HG03060 (cell line): ENCODE data around the gene TSR1.

ENCODE experiments used
- ATAC-seq: cut with Tn5 transposase; IDR thresholded peaks from one replicate; pipeline ENCODE4 v1.9.1; 2021; ENCODE audit warnings: low read depth, moderate number of reproducible peaks; ENCODE audit not compliant: unreplicated experiment

TSR1 gene

DNA sequence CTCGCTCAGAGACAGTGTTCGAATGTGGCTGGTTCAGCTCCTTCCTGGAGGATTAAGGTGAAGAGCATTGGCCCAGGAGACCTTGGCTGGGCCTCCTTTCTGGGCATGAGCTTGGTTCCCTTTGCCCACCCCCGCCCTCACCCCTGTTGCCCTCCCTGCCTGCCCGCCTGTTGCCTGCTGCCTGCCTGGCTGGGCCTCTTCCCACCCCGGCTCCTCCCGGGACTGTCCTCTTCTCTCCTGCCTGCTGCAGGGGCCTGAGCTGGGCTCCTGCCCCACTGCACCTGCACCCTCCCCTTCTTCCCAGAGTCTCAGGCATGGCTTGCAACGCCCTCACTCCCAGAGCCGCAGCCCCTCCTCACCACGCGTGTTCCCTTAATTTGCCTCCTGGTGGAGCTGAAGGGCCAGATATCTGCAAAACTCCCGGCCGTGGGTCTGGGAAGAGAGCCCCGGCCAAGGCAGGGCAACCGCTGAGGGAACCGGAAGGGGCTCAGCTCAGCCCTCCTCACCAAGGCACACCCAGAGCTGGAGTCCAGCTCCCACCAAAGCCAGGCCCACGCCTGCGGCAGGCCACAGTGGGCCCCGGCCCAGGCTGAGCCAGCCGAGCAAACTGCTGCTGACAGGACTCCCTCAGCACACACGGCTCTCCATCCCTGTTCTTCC lies 33.4 kb upstream of the TSR1 start:
- no peak for ATAC-seq

DNA sequence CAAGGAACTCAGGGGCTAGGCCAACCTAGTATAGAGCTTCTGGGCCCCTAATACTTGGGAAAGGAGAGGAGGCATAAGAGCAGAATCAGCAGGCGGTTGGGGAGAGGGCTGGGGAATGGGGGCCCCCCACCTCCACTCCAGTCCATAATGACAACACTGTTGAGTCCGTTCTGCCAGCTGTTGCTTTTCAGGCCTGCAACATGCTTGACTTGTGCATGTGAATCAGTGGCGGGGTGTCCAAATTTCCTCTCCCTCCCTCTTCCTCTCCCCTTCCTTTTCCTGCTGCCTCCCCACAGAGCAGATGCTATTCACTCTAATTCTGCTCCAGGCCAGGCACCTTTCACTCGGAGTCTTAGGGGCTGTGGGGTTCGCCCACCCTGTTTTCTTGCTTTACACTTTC lies 32.8 kb upstream of the TSR1 start:
- ATAC-seq, result no peak

DNA sequence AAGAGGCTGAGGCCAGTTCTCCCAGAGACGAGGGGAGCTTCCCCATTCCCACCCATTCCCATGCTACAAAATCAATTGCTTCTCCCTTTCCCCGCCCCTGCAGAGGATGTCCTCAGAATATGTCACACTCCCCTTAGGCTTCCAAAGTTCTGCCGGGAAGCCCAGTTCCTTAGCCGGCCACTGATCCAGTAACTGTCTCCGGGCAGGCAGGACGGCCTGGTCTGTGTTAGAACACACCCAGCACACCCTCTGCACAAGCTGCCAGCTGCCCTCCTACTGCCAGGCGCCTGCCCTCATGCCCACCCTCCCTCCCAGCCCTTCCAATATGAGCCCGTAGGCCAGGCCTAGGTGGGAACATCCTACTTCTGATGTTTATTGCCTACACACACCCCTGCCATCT lies 32.1 kb upstream of the TSR1 start:
- no peak for ATAC-seq

DNA sequence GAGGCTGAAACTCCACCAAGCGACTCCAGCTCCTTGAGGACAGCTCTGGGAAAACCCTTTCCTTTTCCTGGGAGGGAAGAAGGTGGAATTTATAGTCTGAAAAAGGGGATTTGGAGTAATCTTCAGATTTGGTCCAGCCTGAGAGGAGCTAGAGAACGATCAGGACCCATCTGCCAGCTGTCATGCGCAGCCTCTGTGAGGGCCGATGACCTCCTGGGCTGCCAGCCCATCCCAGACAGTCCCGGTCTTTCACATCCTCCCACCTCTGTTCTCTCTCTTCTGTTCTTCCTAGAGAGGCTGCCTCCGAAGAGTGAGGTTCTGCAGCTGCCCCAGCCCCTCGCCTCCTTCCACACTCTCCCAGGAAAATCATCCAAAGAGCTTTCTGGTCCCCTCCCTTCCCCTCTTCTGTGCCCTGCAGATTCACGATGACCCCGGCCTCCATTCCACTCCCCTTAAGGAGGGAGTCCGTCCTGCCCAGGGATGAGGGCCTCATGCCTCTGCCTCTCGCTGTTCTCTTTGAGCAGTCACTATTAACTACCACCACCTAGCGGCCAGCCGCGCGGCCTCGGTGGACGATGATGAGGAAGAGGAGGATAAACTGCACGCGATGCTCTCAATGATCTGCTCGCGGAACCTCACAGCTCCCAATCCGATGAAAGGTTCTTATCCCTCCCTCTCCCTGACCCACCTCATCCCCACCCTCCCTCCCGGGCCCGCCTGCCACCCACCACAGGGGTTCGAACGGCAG lies 30.7 kb upstream of the TSR1 start:
- ATAC-seq, result no peak

DNA sequence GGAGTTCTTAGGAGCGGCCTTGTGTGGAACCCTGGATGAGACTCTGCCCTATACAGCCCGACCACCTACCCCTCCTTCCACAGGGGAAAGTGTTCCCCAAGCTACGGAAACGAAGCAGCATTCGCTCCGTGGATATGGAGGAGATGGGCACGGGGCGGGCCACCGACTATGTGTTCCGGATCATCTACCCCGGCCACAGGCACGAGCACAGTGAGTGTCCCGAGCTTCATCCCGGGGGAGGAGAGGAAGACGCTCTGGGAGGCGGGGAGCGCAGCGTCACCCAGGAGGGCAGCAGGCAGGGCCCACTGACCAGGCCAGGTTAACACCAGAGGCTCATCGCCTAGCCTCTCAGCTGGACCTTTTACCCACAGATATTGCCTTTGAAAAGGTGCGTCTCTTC lies 28.9 kb upstream of the TSR1 start:
- ATAC-seq, result no peak

DNA sequence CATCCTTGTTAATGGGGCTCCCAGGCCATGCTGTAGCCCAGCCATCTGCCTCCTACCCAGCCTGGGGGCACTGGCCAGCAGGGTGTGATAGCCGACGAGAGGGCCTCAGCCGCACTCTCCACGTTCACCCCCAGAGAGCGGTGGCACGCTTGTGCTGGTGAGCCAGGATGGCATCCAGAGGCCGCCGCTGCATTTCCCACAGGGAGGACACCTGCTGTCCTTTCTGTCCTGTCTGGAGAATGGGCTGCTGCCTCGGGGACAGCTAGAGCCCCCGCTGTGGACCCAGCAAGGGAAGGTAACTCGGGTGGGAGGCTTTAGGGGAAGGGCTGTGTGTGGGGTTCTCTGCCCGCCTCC lies 28.5 kb upstream of the TSR1 start:
- no peak for ATAC-seq

DNA sequence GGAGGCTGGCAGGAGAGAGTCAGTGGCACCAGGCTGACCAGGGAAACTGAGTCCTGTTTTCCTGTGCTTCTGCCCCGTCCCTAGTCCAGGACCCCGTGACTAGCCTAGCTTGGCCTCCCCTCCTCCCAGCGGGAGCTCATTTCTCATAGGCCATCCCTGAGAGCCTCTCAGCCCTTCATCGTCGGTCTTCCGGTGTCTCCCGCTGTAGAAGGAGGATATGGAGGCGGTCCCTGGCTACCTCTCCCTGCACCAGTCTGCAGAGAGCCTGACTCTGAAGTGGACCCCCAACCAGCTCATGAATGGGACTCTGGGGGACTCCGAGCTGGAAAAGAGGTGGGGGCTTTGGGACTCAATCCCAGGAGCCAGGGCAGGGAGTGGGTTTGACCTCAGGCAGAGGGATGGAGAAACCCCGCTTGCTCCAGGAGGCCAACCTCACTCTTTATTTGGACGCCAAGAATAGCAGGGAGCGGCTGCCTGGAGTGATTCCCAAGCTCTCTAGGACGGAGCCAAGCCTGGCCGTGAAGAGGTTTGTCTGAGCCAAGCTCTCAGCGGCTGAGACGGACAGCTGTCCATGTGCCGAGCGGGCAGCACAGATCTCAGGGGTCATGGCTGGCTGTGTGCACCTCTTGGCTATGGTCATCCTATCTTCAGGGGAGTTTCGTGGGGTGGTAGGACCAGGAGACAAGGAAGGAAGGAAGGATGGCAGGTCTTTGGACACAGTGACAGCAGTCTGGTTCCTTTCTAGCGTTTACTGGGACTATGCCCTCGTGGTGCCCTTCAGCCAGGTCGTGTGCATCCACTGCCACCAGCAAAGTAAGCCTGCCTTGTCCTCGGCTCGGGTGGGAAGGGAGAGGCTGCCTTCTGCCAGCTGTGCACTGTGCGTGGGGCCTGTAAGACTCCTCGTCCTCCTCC lies 27.9 kb upstream of the TSR1 start:
- ATAC-seq, result no peak

DNA sequence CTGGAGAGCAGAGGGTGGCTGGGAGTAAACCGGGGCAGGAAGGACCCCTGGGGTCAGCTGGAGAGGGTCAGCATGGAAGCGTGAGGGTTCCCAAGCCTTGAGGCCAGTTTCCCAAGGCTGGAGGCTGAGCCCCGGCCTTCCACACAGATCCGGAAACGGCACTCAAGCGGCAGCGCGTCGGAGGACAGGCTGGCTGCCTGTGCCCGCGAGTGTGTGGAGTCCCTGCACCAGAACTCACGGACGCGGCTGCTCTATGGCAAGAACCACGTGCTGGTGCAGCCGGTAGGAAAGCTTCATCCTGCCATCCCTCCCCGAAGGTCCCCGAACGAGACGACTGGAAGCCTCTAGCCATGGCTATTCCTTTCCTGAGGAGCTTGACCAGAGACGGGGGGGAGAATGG lies 27.1 kb upstream of the TSR1 start:
- ATAC-seq, result no peak

DNA sequence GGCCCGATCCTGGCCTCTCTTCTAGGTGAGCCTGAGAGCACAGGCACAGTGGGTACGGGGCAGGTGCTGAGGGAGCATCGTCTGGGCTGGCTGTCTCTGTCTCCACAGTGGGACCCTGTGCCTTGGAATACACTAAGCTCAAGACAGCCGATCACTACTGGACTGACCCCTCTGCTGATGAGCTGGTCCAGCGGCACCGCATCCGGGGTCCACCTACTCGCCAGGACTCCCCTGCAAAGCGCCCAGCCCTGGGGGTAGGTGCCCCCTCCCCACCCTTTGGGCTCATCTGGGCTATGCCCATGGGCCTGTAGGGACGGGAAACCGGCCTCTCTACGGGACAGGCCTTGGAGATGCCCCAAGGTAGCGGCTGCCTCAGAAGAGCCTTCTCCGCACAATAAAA lies 26.6 kb upstream of the TSR1 start:
- ATAC-seq, result no peak

DNA sequence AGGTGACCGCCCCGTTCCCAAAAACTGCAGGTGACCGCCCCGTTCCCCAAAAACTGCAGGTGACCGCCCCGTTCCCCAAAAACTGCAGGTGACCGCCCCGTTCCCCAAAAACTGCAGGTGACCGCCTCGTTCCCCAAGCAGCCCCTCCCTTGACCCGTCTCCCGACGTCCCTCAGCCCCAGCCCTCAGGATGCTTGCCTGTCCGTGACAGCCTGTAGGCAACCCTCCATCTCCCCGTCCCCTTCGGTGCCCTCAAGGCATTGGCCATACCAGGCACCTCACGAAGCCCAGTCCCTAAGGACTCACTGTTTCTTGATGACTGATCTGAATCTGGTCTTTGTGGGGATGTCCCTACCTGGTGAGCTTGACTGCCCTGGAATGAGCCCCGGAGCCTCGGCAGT lies 26.2 kb upstream of the TSR1 start:
- no peak for ATAC-seq

DNA sequence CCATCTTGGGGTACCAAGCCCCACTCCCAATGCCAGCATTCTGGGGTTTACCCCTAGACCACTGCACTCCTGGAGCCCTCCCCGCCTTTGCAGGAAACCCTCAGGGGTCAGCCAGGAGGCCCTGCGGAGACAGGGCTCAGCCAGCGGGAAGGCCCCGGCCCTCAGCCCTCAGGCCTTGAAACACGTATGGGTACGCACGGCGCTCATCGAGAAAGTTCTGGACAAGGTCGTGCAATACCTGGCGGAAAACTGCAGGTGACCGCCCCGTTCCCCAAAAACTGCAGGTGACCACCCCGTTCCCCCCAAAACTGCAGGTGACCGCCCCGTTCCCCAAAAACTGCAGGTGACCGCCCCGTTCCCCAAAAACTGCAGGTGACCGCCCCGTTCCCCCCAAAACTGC lies 25.8 kb upstream of the TSR1 start:
- no peak for ATAC-seq

DNA sequence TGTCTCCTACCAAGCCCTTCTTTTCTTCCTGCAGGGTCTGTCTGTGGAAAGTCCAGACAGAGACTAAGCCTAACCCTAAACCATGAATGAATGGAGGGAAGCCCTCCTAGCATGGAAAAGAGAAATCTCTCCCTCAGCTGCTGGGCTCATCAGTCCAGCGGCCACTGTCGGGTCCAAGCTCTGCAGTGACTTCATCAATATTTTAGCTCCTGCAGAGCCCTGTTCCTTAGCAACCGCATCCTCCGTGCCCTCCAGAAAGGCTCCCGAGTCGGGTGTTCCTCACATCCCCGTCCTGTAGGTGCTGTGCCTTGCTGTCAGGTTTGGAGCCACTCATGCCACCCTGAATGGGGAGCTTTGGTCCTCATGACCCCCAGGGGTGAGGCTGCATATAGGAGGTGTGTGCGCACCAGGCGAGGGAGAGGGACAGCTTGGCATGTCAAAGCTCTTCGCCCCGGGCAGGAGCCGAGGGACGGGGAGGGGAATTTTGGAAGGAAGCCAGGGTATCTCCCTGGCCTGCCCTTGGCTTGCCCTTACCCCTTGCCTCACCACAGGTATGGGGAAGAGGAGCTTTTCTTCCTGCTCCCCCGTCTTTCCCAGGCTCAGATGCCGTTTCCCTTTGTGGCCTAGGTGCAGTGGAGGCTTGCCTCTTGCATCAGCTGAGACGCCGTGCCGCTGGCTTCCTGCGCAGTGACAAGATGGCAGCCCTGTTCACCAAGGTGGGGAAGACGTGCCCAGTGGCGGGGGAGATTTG lies 24.9 kb upstream of the TSR1 start:
- ATAC-seq, result no peak

DNA sequence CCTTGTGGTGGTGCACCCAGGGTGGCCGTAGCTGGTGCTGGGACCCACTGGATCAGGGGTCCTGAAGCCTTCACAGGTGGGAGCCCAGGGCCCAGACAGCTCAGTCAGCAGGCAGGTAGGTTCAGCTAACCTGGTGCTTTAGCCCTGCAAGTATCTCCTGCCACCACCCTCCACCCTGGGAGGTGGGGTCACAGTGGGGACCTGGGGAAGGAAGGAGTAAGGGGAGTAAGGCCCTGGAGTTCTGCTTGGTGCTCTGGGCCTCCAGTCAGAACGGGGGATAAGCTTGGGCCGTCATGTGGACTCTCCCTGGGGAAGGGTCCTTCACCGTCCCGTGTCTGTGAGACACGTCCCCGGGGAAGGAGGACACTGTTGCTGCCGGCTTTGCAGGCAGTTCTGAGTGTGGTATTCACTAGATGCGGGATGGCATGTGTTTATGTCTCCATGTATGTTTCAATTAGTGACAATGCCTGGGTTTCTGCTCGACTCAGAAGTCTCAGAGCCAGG lies 21.7 kb upstream of the TSR1 start:
- no peak for ATAC-seq

DNA sequence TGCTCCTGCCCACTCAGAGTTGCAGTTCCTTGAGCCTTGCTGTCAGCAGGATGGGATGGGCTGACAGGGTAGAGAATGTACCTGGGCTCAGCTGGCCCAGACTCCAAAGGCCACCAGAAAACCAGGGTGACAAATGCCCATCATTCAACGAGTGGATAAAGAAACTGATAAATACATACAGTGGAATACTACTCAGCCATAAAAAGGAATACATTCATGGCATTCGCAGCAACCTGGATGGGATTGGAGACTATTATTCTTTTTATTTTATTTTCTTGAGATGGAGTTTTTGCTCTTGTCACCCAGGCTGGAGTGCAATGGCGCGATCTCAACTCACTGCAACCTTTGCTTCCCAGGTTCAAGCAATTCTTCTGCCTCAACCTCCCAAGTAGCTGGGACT lies 21.0 kb upstream of the TSR1 start:
- ATAC-seq, result no peak

DNA sequence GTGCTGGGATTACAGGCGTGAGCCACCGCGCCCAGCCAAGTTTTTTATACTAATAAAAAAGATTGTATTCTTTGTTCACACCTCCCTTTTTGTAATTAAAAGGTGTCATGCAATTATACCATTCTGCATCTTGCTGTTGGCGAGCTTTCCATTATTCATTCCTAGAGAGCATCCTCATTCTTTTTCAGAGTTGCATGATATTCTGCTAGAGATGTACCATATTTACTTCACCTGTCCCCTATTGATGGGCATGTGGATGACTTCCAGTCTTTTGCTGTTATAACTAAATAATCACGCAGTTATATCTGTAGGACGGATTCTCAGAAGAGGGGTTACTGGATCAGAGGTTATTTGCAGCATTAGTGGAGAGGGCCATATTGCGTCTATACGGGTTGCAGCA lies 18.1 kb upstream of the TSR1 start:
- ATAC-seq, result no peak

DNA sequence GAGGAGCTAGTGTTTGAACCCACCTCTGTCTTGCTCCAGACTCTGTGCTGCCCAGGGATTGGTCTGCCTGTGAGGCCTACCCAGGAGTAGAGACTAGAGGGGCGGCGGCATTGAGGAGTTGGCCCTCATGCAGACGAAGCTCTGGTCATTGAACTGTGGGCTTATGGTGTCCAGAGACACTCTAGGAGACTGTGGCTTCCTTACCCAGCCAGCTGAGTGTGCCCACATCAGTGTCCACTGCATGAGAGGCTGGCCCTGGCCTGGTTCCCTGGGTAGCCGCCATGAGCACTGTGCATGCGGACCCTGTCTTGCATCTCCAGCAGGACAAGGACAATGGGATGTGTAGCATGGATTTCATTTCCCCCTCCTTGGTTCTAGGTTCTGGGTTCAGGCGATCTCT lies 15.0 kb upstream of the TSR1 start:
- no peak for ATAC-seq

DNA sequence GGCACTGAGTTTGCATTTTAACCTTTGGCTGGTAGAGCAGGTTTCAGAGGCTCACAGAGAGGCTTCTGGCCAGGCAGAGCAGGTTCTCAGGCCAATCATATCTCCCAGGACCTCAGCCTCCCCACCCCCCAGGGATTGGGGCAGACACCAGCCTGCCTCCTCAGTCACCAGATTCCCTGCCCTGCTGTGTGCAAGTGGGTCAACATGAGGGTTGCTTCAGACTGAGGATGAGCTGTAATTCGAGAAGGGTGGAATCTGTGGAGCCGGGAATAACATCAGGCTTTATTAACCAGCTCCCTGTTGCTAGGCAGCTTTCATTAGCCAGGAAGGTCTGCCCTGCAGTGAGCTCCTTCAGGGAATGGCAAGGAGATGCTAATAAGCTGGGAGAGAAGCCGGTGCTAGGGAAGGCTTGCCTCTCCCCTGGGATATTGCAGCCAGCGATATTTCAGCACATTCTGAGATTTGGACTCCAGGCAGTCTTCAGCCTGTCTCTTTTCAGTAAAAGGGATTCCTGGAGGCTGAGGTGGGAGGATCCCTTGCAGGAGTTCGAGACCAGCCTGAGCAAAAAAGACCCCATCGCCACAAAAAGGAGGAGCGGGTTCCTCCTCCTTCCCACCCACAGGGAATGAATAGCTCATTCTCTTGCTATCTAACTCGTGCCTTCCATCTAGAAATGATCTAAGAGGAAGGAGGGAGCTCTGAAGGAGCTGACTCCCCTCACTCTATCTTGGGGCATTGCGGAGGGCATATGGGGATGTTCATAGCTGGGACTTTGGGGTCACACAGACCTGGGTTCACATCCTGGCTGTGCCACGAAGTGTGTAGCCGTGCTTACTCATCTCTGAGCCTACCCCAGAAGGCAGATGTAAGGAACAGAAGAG lies 11.8 kb upstream of the TSR1 start:
- ATAC-seq, result no peak

DNA sequence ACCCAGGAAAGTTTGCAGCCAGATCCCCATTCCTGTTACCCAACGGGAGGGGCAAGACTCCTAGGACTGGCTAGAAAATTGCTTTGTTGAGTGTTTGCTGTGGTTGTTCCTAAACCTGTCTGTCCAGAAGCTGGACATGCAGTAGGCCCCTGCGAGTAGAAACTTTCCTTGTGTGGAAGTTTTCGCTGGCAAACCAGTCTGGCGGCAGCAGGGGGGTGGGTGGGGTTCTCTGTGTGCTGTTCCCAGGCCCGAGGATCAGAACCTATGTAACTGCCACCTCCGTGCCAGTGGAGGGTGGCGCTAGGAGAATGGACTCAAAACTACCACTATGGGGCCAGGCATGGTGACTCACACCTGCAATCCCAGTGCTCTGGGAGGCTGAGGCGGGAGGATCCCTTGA lies 10.2 kb upstream of the TSR1 start:
- ATAC-seq, result no peak

DNA sequence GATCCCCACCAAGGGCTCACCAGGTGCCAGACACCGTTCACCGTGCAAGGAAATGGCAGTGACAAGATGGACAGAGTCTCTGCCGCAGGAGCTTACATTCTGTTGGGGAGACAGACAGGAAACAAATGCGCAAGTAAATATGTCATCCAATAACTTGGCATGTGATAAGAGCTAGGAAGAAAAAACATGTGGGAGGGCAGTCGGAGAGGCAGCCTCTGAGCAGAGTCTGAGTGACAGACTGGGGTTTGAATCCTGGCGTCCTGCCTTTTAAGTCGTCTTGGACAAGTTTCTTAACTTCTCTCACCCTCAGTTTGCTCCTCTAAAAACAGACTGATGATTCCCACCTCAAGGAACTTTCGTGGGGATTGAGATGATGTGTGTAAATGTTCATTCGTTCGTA lies 8.3 kb upstream of the TSR1 start:
- no peak for ATAC-seq

DNA sequence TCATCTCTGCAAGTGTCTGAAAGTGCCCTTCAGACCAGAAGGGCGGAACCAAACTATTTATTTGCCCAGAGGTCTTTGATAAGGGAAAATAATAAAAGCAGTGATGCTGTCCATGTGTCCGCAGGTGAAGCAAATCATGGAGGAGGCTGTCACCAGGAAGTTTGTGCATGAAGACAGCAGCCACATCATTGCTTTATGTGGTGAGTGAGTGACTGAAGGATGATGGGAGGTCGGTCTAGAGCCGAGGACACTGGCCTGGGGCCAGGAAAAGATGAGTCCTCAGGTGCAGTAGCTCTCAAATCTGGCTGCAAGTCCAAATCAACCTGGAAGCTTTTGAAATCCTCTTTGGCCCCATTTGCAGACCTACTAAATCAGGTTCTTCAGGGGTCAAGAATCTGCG lies 7.2 kb upstream of the TSR1 start:
- ATAC-seq, result no peak
